ENCODE measurements around the gene PDE4D. TPM values are rescaled to one million over a fixed set of nuclear protein-coding genes. Genes with fewer than 3 reads are reported as not detected.

Gene PDE4D
- total and polyA plus RNA-seq, 2 donors (not counting 1 experiment from before 2014, with no cell fraction given): 14.9 to 171 TPM

- no peaks in the 10 kb centered on the region for H3K27me3 Mint-ChIP-seq
- H3K4me3 ChIP-seq (ENCODE audit: control extremely low read depth in 1 of 5, extremely low read depth in 1 of 5, insufficient read depth in 1 of 5, low read depth in 2 of 5, low read length in 4 of 5): no peak overlapping the region
Observed at GRCh38 chr5:59178071-59178470, 715.5 kb downstream of the PDE4D start.

GRCh38 chr5:59177644-59178043 lies 715.9 kb downstream of the PDE4D start:
- no peak overlapping the region for H3K4me3 ChIP-seq (ENCODE audit: control extremely low read depth in 1 of 5, extremely low read depth in 1 of 5, insufficient read depth in 1 of 5, low read depth in 2 of 5, low read length in 4 of 5)
- no peak overlapping the region for H3K27ac Mint-ChIP-seq
- H2AFZ ChIP-seq (ENCODE audit: insufficient read depth, low read depth, low read length, poor library complexity, severe bottlenecking): no peak overlapping the region
- H3K9ac ChIP-seq (ENCODE audit: low read length): no peak overlapping the region
- TF ChIP-seq EZH2 (IDR thresholded peaks at IDR 0.05; ENCODE audit: borderline replicate concordance, insufficient read depth, low read depth, low read length, poor library complexity, severe bottlenecking) (no peak), CTCF (IDR thresholded peaks at IDR 0.05) (no peak)
- ChIA-PET CTCF (interaction anchor here (0.5 to 3.5 kb wide), 5 partner anchors 11 to 1547 kb away, joined by 3 to 20 read pairs (median 9); no protein-coding TSS in a partner anchor), POLR2A (no interaction called here)
- ATAC-seq (ENCODE audit: low read depth) (no peak), DNase-seq (no peak)
- H4K20me1 ChIP-seq (ENCODE audit: control insufficient read depth, insufficient read depth, low read length, poor library complexity, severe bottlenecking): no peaks in the 10 kb centered on the region
- intact Hi-C loops (cut with micrococcal nuclease): no loop called here
- H3K79me2 ChIP-seq (ENCODE audit: control insufficient read depth, insufficient read depth, low read length): no peaks in the 10 kb centered on the region
- H3K9me3 Mint-ChIP-seq (ENCODE audit: insufficient read depth): no peaks in the 10 kb centered on the region
- no peaks in the 10 kb centered on the region for H3K9me3 ChIP-seq (ENCODE audit: control extremely low read depth in 1 of 3, control insufficient read depth in 2 of 3, insufficient read depth in 1 of 3, low read length in 2 of 3)
- no peak overlapping the region for H3K4me3 Mint-ChIP-seq
- H3K27me3 ChIP-seq (replicated peaks in 1 of 4; ENCODE audit: control extremely low read depth in 1 of 4, control insufficient read depth in 3 of 4, insufficient read depth in 4 of 4, low read length in 3 of 4): no peaks in the 10 kb centered on the region
- H3K4me1 ChIP-seq (ENCODE audit: control insufficient read depth in 2 of 2, insufficient read depth in 2 of 2, low read length in 2 of 2): peaks cover 0 to 5% of the 10 kb centered on the region in 2 donors
- no peaks in the 10 kb centered on the region for H3K27me3 Mint-ChIP-seq
- H3K4me2 ChIP-seq (replicated peaks; ENCODE audit: low read depth, low read length, poor library complexity, severe bottlenecking): no peak overlapping the region
- peaks cover 6% of the 10 kb centered on the region for H3K4me1 Mint-ChIP-seq
- WGBS (ENCODE audit: insufficient coverage): 94% methylated on average over 2 of the region's 3 CpGs
- no peak overlapping the region for H3K27ac ChIP-seq (ENCODE audit: low read length in 2 of 2)
- H3K36me3 ChIP-seq (replicated peaks in 1 of 2; ENCODE audit: control extremely low read depth in 1 of 2, control insufficient read depth in 1 of 2, extremely low read depth in 1 of 2, insufficient read depth in 2 of 2, low read length in 1 of 2): peaks cover 0 to 2% of the 10 kb centered on the region in 2 experiments

More at GRCh38 chr5:59178071-59178470, 715.5 kb downstream of the PDE4D start:
- H3K9me3 ChIP-seq (ENCODE audit: control extremely low read depth in 1 of 3, control insufficient read depth in 2 of 3, insufficient read depth in 1 of 3, low read length in 2 of 3): no peaks in the 10 kb centered on the region
- no peaks in the 10 kb centered on the region for H3K79me2 ChIP-seq (ENCODE audit: control insufficient read depth, insufficient read depth, low read length)
- no peak overlapping the region for H3K27ac ChIP-seq (ENCODE audit: low read length in 2 of 2)
- H3K9ac ChIP-seq (ENCODE audit: low read length): no peak overlapping the region
- 57% methylated on average over 2 of the region's 2 CpGs for WGBS (ENCODE audit: insufficient coverage)
- peaks cover 6% of the 10 kb centered on the region for H3K4me1 Mint-ChIP-seq
- H3K27me3 ChIP-seq (replicated peaks in 1 of 4; ENCODE audit: control extremely low read depth in 1 of 4, control insufficient read depth in 3 of 4, insufficient read depth in 4 of 4, low read length in 3 of 4): no peaks in the 10 kb centered on the region
- no peak overlapping the region for H3K4me3 Mint-ChIP-seq
- DNase-seq (no peak), ATAC-seq (ENCODE audit: low read depth) (no peak)
- H3K4me1 ChIP-seq (ENCODE audit: control insufficient read depth in 2 of 2, insufficient read depth in 2 of 2, low read length in 2 of 2): peaks cover 0 to 5% of the 10 kb centered on the region in 2 donors
- H3K9me3 Mint-ChIP-seq (ENCODE audit: insufficient read depth): no peaks in the 10 kb centered on the region
- H3K4me2 ChIP-seq (replicated peaks; ENCODE audit: low read depth, low read length, poor library complexity, severe bottlenecking): no peak overlapping the region
- TF ChIP-seq EZH2 (IDR thresholded peaks at IDR 0.05; ENCODE audit: borderline replicate concordance, insufficient read depth, low read depth, low read length, poor library complexity, severe bottlenecking) (no peak), CTCF (IDR thresholded peaks at IDR 0.05) (no peak)
- CTCF ChIA-PET: interaction anchor here (0.5 to 3.5 kb wide), 6 partner anchors 11 to 1546 kb away, joined by 3 to 20 read pairs (median 7); no protein-coding TSS in a partner anchor
- peaks cover 0 to 2% of the 10 kb centered on the region in 2 experiments for H3K36me3 ChIP-seq (replicated peaks in 1 of 2; ENCODE audit: control extremely low read depth in 1 of 2, control insufficient read depth in 1 of 2, extremely low read depth in 1 of 2, insufficient read depth in 2 of 2, low read length in 1 of 2)
- POLR2A ChIA-PET: no interaction called here
- intact Hi-C loops (cut with micrococcal nuclease): no loop called here
- H3K27ac Mint-ChIP-seq: no peak overlapping the region
- H4K20me1 ChIP-seq (ENCODE audit: control insufficient read depth, insufficient read depth, low read length, poor library complexity, severe bottlenecking): no peaks in the 10 kb centered on the region
- H2AFZ ChIP-seq (ENCODE audit: insufficient read depth, low read depth, low read length, poor library complexity, severe bottlenecking): no peak overlapping the region
